GM12801 (cell line): ENCODE measurements around the gene OR8A1.

Experiments
- CTCF ChIP-seq: IDR thresholded peaks from one replicate; pipeline ENCODE4 v1.5.1; 2011; ENCODE audit warnings: control low read depth; ENCODE audit not compliant: insufficient read length; ENCODE audit errors: extremely low read depth

The OR8A1 gene

GRCh38 chr11:124569697-124570096 lies at the start of gene OR8A1:
OR8A1 (plus strand) TSS chr11:124569997; CDS start chr11:124570120, 123 bp downstream.
- no peak for TF ChIP-seq CTCF

GRCh38 chr11:124520550-124520854 lies 49.3 kb upstream of the OR8A1 start:
- no peak for TF ChIP-seq CTCF

- no peak for TF ChIP-seq CTCF
Observed at GRCh38 chr11:124533626-124534025, 36.2 kb upstream of the OR8A1 start.

GRCh38 chr11:124534051-124534450 lies 35.7 kb upstream of the OR8A1 start:
- no peak for TF ChIP-seq CTCF

GRCh38 chr11:124535552-124536232 lies 34.1 kb upstream of the OR8A1 start:
- no peak for TF ChIP-seq CTCF

GRCh38 chr11:124536520-124536919 lies 33.3 kb upstream of the OR8A1 start:
- no peak for TF ChIP-seq CTCF

GRCh38 chr11:124538019-124538418 lies 31.8 kb upstream of the OR8A1 start:
- TF ChIP-seq CTCF: no peak
